ENCODE measurements around the gene MAP3K5. TPM values are rescaled to one million over a fixed set of nuclear protein-coding genes. Genes with fewer than 3 reads are reported as not detected.
A peak's percentile ranks its signal among the peaks of the same experiment; 100 is the strongest.

MAP3K5 gene
- total RNA-seq, 2 experiments from 2014 or later, result 6.7 to 7.3 TPM

DNA sequence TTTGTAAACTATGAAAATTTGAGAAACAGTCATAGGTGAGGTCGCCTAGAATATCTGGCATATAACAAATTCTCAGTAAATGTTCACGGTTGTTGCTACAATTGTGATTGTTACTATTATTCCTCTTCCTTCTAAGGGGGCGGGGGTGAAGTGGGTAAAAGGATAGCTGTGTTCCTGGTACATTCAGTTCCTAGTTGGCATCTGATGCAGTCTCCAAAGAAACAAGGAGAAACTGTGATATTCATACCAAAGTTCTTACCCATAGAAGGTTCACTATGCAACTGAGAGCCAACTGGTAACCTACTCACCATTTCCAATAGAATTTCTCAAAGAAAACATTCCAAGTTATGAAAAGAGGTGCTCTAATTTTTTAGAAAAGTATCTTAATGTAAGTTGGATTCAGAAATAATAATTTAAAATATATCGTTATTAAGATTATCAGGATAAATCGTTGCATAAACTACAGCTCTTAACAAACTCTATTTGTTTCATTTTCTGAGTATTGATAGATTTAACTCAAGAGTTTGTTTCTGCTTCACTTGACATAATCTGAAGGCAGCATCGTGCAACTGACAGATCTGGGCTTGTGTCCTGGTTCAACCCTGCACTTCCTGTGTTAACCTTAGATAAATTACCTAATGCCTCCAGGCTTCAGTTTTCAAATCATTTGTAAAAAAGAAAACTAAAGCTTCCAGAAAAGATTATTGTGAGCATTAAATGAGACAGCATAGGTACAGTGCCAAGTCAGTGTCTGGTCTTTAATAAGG, 228.7 kb downstream of the MAP3K5 start:
- CTCF ChIA-PET, result no interaction called here
- H3K4me3 Mint-ChIP-seq, result no peak overlapping the region
- no peaks in the 10 kb centered on the region for H3K9me3 Mint-ChIP-seq (ENCODE audit: low read depth)
- peaks cover 10% of the 10 kb centered on the region for H3K36me3 Mint-ChIP-seq (ENCODE audit: low read depth)
- intact Hi-C loops (cut with DNase I, micrococcal nuclease), result no loop called here
- no peak for ATAC-seq
- H3K27me3 Mint-ChIP-seq, result no peaks in the 10 kb centered on the region
- no peak overlapping the region for H3K27ac Mint-ChIP-seq
- DNase-seq, result no peak
- POLR2A ChIA-PET, result interaction anchor here (0.6 kb wide), 1 partner anchor 135 kb away, joined by 7 read pairs; no protein-coding TSS in a partner anchor
- H3K4me1 Mint-ChIP-seq, result peaks cover 2% of the 10 kb centered on the region

DNA sequence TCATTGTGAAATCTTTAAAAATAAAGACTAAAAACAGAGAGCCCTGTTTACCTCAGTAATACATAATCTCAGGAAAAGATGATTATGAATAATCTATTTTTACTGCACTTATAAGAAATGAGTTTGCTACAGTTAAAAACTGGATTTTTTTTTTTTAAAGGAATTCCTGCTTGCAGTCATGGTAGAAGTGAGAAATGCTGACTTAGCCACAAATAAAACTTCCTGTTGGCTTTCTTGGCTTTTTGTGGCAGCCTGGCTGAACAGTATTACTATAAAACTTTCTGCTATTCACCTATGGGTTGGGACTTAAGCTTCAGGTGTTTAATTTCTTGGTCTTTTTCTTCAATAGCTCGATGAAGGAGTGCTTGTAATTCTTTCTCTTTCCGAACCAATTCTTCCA, 230.1 kb downstream of the MAP3K5 start:
- H3K9me3 Mint-ChIP-seq (ENCODE audit: low read depth), result no peaks in the 10 kb centered on the region
- POLR2A ChIA-PET, result no interaction called here

DNA sequence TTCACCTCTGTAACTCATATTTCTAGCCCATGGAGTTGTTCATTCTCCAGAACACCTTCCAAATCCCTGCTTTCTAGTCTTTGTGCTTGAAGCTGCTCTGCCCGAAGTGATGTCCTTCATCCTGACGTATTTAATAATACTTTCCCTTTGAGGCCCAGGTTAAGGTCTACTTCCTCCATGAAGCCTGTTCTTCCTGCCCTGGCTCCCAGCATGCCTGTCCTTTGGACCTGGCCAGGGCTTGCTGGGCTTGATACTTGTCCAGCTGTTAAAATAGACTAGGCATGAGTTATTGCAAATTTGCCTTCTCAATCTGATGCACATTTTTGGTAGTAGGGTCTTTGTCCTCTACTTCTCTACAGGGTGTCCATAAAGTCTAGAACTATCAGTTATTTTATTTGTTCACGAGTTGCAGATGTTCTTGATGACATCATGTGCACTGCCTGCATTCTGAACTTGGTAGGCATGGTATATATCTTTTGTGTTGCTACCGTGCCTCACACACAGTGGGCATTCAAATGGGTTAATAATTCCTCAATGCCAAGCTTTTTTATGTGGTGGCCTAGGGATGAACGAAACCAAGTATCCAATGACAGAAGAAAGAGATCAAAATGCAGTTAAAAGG, 239.0 kb downstream of the MAP3K5 start:
- no peak for ATAC-seq
- no peaks in the 10 kb centered on the region for H3K9me3 Mint-ChIP-seq (ENCODE audit: low read depth)
- peaks cover 22% of the 10 kb centered on the region for H3K27me3 Mint-ChIP-seq
- intact Hi-C loops (cut with DNase I, micrococcal nuclease), result no loop called here
- H3K4me3 Mint-ChIP-seq, result no peak overlapping the region
- ChIA-PET POLR2A (no interaction called here), CTCF (interaction anchor here (0.7 to 1.8 kb wide), 4 partner anchors 11 to 91 kb away, joined by 3 to 4 read pairs (median 3); no protein-coding TSS in a partner anchor)
- H3K4me1 Mint-ChIP-seq, result peaks cover 4% of the 10 kb centered on the region
- H3K27ac Mint-ChIP-seq, result no peak overlapping the region
- no peak for DNase-seq
- H3K36me3 Mint-ChIP-seq (ENCODE audit: low read depth), result peaks cover 6% of the 10 kb centered on the region

More for the DNA sequence above, 230.1 kb downstream of the MAP3K5 start:
- ATAC-seq, result no peak
- Mint-ChIP-seq H3K27me3 (no peaks in the 10 kb centered on the region), H3K27ac (no peak overlapping the region), H3K4me3 (no peak overlapping the region), H3K36me3 (ENCODE audit: low read depth) (peaks cover 14% of the 10 kb centered on the region), H3K4me1 (peaks cover 2% of the 10 kb centered on the region)
- CTCF ChIA-PET, result interaction anchor here (0.6 kb wide), 1 partner anchor 50 kb away, joined by 4 read pairs; no protein-coding TSS in a partner anchor
- intact Hi-C loops (cut with DNase I, micrococcal nuclease), result no loop called here
- no peak for DNase-seq

DNA sequence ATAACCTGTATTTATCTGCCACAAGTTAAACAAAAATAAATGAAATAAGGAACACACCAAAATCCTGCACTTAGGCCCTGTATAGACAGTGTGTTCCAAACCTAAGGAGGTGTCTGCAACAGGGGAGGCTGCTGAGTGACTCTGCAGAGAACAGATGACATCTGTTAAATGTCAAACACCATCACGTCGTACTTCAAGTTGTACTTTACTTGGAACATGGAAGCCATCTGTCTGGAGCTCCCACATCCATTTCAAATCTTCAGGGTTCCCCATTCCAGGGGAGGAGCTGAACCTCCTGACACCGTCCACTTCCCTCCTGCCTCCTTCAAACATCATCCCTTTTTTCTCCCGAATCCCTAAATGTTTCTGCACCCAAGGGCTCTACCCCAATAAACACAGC, 240.2 kb downstream of the MAP3K5 start:
- Mint-ChIP-seq H3K27me3 (peaks cover 27% of the 10 kb centered on the region), H3K36me3 (ENCODE audit: low read depth) (peaks cover under 1% of the 10 kb centered on the region), H3K4me1 (peaks cover 4% of the 10 kb centered on the region), H3K27ac (no peak overlapping the region), H3K4me3 (no peak overlapping the region), H3K9me3 (ENCODE audit: low read depth) (no peaks in the 10 kb centered on the region)
- ChIA-PET CTCF (interaction anchor here (0.8 to 1.8 kb wide), 7 partner anchors 10 to 240 kb away, joined by 3 to 6 read pairs (median 4); partner anchors contain the start of gene MAP3K5), POLR2A (no interaction called here)
- intact Hi-C loops (cut with DNase I, micrococcal nuclease), result no loop called here
- ATAC-seq (no peak), DNase-seq (no peak)

DNA sequence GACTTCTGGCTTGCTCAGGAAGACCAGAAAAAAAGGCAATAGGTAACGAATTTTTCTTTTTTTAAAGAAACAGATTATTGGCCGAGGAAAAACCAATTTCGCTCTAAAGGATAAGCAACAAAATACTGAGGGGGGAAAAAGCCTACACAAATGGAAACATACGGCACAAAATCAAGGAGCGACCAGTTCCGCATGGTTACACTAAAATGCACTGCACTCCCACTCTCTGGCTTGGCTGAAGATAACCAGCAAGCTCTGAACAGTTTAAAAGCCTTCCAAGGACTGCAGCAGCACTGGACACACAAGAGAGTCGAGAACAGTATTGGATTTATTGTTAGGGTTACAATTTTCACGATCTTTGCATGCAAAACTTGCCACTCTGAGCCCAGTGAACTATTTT, 241.2 kb downstream of the MAP3K5 start:
- intact Hi-C loops (cut with DNase I, micrococcal nuclease), result loop anchor here in 1 of 2 experiments (2.0 kb wide), 1 partner anchor 172 kb away; no protein-coding TSS in a partner anchor
- no peak for DNase-seq

DNA sequence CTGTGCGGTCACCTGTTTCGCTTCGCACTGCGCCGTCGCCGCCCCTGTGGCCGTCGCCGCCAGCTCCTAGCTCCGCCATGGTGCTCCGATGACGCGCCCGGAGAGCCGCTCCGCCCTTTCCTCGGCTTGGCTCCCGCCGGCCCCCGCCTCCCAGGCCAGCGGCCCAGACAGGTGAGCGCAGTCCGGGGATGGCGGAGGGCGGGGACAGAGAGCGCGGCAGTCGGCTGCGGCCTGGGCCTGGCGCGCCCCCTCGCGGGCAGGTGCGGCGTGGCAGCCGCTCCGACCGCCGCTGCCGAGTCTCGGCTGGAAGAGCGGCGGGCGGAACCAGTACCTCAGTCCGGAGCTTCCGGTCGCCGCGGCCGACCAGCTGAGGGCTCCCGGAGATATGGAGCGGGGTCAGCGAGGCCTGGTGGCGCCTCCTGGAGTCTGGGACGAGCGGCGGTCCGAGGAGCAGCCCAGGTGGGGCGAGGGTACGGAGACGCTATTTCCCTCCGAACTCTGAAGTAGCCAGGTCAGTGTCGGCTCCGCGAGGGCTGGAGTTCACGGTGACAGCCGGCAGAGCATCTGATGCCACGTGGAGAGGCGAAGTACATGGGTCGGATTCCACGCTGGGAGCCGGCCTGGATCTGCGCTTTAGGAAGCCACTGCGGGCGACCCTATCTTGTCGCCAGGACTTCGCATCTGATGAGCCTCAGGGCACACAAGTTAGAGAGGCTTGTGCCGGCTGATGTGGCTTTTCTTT, 241.8 kb downstream of the MAP3K5 start, which contains the start of gene MAP7:
Gene MAP7, minus strand, starts transcription at position 93 of the 742 bp plus-strand sequence. Its CDS starts 14 bp downstream, at position 79.
- intact Hi-C loops (cut with DNase I, micrococcal nuclease), result loop anchor here in 1 of 2 experiments (1.0 to 2.0 kb wide), 4 partner anchors 172 to 300 kb away; partner anchors contain the start of gene MTFR2
- ChIA-PET POLR2A (interaction anchor here (0.6 kb wide), 1 partner anchor 942 kb away, joined by 7 read pairs; no protein-coding TSS in a partner anchor), CTCF (interaction anchor here (0.6 to 1.8 kb wide), 13 partner anchors 8 to 957 kb away, joined by 3 to 6 read pairs (median 4); no protein-coding TSS in a partner anchor)
- ATAC-seq, result peak; percentile 96
- Mint-ChIP-seq H3K27ac (no peak within 1 kb of the TSS), H3K9me3 (ENCODE audit: low read depth) (no peaks in the 10 kb centered on the region), H3K27me3 (peaks cover 35% of the 10 kb centered on the region), H3K4me3 (peak within 1 kb of the TSS; percentile 54), H3K4me1 (peaks cover 4% of the 10 kb centered on the region), H3K36me3 (ENCODE audit: low read depth) (no peaks in the 10 kb centered on the region)
- DNase-seq, result peak; percentile 84

More for the DNA sequence above, 241.2 kb downstream of the MAP3K5 start:
- no peak for ATAC-seq
- POLR2A ChIA-PET, result no interaction called here
- H3K36me3 Mint-ChIP-seq (ENCODE audit: low read depth), result no peaks in the 10 kb centered on the region
- H3K27me3 Mint-ChIP-seq, result peaks cover 32% of the 10 kb centered on the region
- no peaks in the 10 kb centered on the region for H3K9me3 Mint-ChIP-seq (ENCODE audit: low read depth)
- peak overlapping the region; percentile 47 for H3K4me3 Mint-ChIP-seq
- peaks cover 4% of the 10 kb centered on the region for H3K4me1 Mint-ChIP-seq
- CTCF ChIA-PET, result interaction anchor here (1.0 to 1.8 kb wide), 7 partner anchors 9 to 241 kb away, joined by 3 to 6 read pairs (median 5); partner anchors contain the start of gene MAP3K5
- no peak overlapping the region for H3K27ac Mint-ChIP-seq

DNA sequence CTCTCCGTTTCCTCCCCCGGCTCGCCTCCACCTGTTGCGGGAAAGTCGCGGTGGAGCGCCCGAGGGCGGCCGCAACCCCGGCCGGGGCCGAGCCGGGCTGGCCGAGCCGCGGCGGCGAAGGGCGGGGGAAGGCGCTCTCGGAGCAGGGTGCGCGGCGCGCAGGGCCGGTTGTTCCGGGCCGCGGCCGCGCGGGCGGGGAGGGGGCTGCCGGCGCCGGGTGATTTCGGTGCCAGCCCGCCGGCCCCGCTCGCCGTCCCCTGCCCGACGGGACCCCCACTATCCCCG, 242.3 kb downstream of the MAP3K5 start:
- Mint-ChIP-seq H3K27ac (no peak overlapping the region), H3K27me3 (peaks cover 40% of the 10 kb centered on the region), H3K4me1 (peaks cover 4% of the 10 kb centered on the region), H3K9me3 (ENCODE audit: low read depth) (no peaks in the 10 kb centered on the region), H3K4me3 (peak overlapping the region; percentile 54), H3K36me3 (ENCODE audit: low read depth) (no peaks in the 10 kb centered on the region)
- POLR2A ChIA-PET, result interaction anchor here (0.6 kb wide), 1 partner anchor 942 kb away, joined by 7 read pairs; no protein-coding TSS in a partner anchor
- CTCF ChIA-PET, result interaction anchor here (0.6 to 1.4 kb wide), 10 partner anchors 8 to 957 kb away, joined by 3 to 6 read pairs (median 4); no protein-coding TSS in a partner anchor
- intact Hi-C loops (cut with DNase I, micrococcal nuclease), result loop anchor here in 1 of 2 experiments (1.0 to 2.0 kb wide), 4 partner anchors 171 to 300 kb away; partner anchors contain the start of gene MTFR2
- ATAC-seq (peak; percentile 61), DNase-seq (no peak)

DNA sequence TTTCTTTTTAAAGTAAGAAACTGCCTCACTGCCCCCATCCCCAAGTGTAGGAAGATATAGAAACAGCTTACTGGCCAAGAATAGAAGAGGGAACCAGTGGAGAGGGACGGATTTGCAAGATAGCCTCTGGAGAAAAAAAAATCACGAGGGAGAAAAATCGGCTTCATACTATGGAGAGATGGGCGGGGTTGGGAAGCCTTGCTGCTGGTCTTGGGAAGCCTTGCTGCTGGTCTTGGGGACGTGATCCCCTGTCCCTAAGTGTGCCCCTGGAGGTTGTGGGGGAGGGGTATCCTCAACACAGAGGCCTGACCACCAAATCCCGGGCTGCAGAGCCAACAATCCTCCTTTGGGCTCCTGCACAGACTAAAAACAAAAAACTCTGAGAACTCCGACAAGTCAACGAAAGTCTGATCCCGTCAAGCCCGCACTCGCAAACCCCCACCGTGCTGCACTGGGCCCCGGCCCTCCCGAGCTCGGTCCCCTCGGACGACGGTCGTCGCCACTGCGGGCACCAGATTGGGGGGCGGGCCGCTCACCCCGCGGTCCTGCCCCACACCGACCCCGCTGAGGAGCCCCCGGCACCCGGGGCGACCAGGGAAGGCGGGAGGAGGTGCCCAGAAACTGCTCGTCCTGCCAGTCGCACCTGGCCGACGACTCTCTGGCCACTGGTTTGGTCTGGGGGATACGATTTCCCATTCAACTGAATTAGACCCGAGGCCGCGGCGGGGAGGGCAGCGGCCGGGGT, 242.8 kb downstream of the MAP3K5 start:
- ChIA-PET CTCF (interaction anchor here (0.5 to 1.4 kb wide), 11 partner anchors 7 to 956 kb away, joined by 3 to 6 read pairs (median 4); no protein-coding TSS in a partner anchor), POLR2A (interaction anchor here (0.6 kb wide), 1 partner anchor 943 kb away, joined by 7 read pairs; no protein-coding TSS in a partner anchor)
- peaks cover 4% of the 10 kb centered on the region for H3K4me1 Mint-ChIP-seq
- peaks cover 43% of the 10 kb centered on the region for H3K27me3 Mint-ChIP-seq
- H3K4me3 Mint-ChIP-seq, result peak overlapping the region; percentile 54
- DNase-seq (peak; percentile 11), ATAC-seq (no peak)
- no peak overlapping the region for H3K27ac Mint-ChIP-seq
- H3K9me3 Mint-ChIP-seq (ENCODE audit: low read depth), result no peaks in the 10 kb centered on the region
- intact Hi-C loops (cut with DNase I, micrococcal nuclease), result loop anchor here in 1 of 2 experiments (1.0 to 2.0 kb wide), 4 partner anchors 171 to 299 kb away; partner anchors contain the start of gene MTFR2
- no peaks in the 10 kb centered on the region for H3K36me3 Mint-ChIP-seq (ENCODE audit: low read depth)

DNA sequence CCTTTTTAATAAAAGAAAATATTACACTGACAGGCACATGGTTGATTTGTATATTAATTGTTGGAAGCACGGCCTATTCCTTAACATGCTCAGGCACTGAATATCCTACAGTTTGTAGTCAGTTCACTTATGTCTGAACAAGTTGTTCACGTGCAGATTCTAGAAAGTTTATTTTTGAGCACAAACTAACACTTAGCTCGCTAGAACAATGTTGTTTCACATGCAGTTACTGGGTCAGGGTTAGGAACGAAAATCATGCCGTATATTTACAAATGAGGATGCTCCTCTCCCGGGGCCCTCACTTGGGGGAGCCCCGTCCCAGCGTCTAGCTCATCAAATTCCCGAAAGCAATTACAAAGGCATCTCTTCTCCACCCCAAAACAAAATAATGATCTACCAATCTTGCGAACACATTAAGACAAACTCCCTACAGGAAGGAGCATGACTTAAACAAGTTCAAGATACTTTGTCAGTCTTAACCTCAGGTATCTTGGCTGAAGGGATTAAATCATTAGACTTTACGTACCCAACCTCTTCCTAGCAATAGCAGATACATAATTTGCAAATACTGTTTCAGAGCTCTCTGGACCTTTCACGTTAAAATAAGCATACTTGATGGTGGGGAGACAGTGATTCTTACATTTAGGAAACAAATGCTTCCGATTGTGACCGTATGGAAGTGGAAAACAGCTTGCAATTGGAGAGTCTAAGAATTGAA, 243.5 kb downstream of the MAP3K5 start:
- Mint-ChIP-seq H3K27ac (no peak overlapping the region), H3K4me1 (peaks cover 4% of the 10 kb centered on the region), H3K36me3 (ENCODE audit: low read depth) (no peaks in the 10 kb centered on the region), H3K27me3 (peaks cover 47% of the 10 kb centered on the region), H3K4me3 (peak overlapping the region; percentile 54), H3K9me3 (ENCODE audit: low read depth) (no peaks in the 10 kb centered on the region)
- CTCF ChIA-PET, result interaction anchor here (0.5 to 1.3 kb wide), 3 partner anchors 23 to 245 kb away, joined by 3 to 5 read pairs (median 3); no protein-coding TSS in a partner anchor
- no peak for ATAC-seq
- no peak for DNase-seq
- intact Hi-C loops (cut with DNase I, micrococcal nuclease), result no loop called here
- POLR2A ChIA-PET, result no interaction called here

DNA sequence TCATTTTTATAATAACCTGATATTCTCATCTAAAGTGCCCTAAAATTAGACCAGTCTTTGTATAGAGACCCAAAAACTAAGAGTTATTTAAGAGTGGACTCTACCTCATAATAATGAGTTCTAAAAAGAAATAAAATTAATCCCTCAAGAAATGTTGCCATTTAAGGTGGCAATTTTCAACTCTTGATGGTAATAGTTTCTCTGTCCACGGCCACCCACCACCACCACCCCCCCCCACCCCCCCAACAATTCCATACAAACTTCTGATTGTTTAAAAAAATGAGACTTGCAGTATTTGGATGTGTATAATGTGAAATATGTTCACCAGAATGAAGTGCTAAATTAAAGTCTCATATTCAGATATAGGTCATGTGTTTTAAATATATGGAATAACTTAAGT, 244.4 kb downstream of the MAP3K5 start:
- H3K27me3 Mint-ChIP-seq, result peaks cover 50% of the 10 kb centered on the region
- CTCF ChIA-PET, result interaction anchor here (0.7 to 2.0 kb wide), 4 partner anchors 12 to 230 kb away, joined by 3 to 13 read pairs (median 4); no protein-coding TSS in a partner anchor
- POLR2A ChIA-PET, result no interaction called here
- H3K27ac Mint-ChIP-seq, result no peak overlapping the region
- peaks cover 4% of the 10 kb centered on the region for H3K4me1 Mint-ChIP-seq
- no peaks in the 10 kb centered on the region for H3K9me3 Mint-ChIP-seq (ENCODE audit: low read depth)
- H3K36me3 Mint-ChIP-seq (ENCODE audit: low read depth), result no peaks in the 10 kb centered on the region
- intact Hi-C loops (cut with DNase I, micrococcal nuclease), result no loop called here
- ATAC-seq (no peak), DNase-seq (no peak)
- no peak overlapping the region for H3K4me3 Mint-ChIP-seq

Measured in activated CD4-positive, alpha-beta T cell treated with anti-CD3 and anti-CD28 coated beads for 36 hours (primary cell).